Measurements from ENCODE around the gene BMF.
A peak's percentile ranks its signal among the peaks of the same experiment; 100 is the strongest.

BMF gene

GRCh38 chr15:40108061-40108854 is 421 bp downstream of the BMF start:
- in situ Hi-C loops (cut with HindIII; ENCODE audit: low sequenced_read_pairs): no loop called here
- H3K4me3 ChIP-seq (ENCODE audit: low read depth, low read length): peak overlapping the region; percentile 60
- TF ChIP-seq CTCF (IDR thresholded peaks at IDR 0.05; ENCODE audit: low read depth, low read length): no peak
- DNase-seq (ENCODE audit: low read depth, low spot score): peak; percentile 37

GRCh38 chr15:40106203-40107161 is 2.2 kb downstream of the BMF start:
- TF ChIP-seq CTCF (IDR thresholded peaks at IDR 0.05; ENCODE audit: low read depth, low read length): no peak
- peak; percentile 14 for DNase-seq (ENCODE audit: low read depth, low spot score)
- in situ Hi-C loops (cut with HindIII; ENCODE audit: low sequenced_read_pairs): no loop called here
- no peak overlapping the region for H3K4me3 ChIP-seq (ENCODE audit: low read depth, low read length)

GRCh38 chr15:40105517-40106202 is 3.0 kb downstream of the BMF start:
- no peak for DNase-seq (ENCODE audit: low read depth, low spot score)
- H3K4me3 ChIP-seq (ENCODE audit: low read depth, low read length): no peak overlapping the region
- in situ Hi-C loops (cut with HindIII; ENCODE audit: low sequenced_read_pairs): no loop called here
- TF ChIP-seq CTCF (IDR thresholded peaks at IDR 0.05; ENCODE audit: low read depth, low read length): no peak

- H3K4me3 ChIP-seq (ENCODE audit: low read depth, low read length): no peak overlapping the region
- DNase-seq (ENCODE audit: low read depth, low spot score): peak; percentile 83
- in situ Hi-C loops (cut with HindIII; ENCODE audit: low sequenced_read_pairs): no loop called here
- TF ChIP-seq CTCF (IDR thresholded peaks at IDR 0.05; ENCODE audit: low read depth, low read length): peak; percentile 96
These were observed 3.7 kb downstream of the BMF start for GRCh38 chr15:40104865-40105516.

- in situ Hi-C loops (cut with HindIII; ENCODE audit: low sequenced_read_pairs): no loop called here
- DNase-seq (ENCODE audit: low read depth, low spot score): no peak
- TF ChIP-seq CTCF (IDR thresholded peaks at IDR 0.05; ENCODE audit: low read depth, low read length): no peak
- no peak overlapping the region for H3K4me3 ChIP-seq (ENCODE audit: low read depth, low read length)
These were observed 4.3 kb downstream of the BMF start for GRCh38 chr15:40104296-40104864.

All from astrocyte of the spinal cord (primary cell).